Hepatocyte (in vitro differentiated cells): ENCODE results near the gene OR52H1. TPM values are rescaled to one million over a fixed set of nuclear protein-coding genes. Genes with fewer than 3 reads are reported as not detected.

Experiments
- DNase-seq: peaks from one replicate; pipeline ENCODE4 v3.0.0-alpha.2; 2016; ENCODE audit warnings: low spot score
- H2AFZ ChIP-seq: fragments of 200-600 bp; sonication (generic); 2 replicates; pipeline ENCODE4 v1.6.0; 2016; ENCODE audit warnings: antibody characterized with exemption, mild to moderate bottlenecking
- H3K27ac ChIP-seq: fragments of 200-600 bp; sonication (generic); 2 replicates; pipeline ENCODE4 v1.5.1; 2016; ENCODE audit warnings: mild to moderate bottlenecking
- H3K27me3 ChIP-seq: fragments of 200-600 bp; sonication (generic); 2 replicates; pipeline ENCODE4 v1.6.1; 2016
- H3K36me3 ChIP-seq: fragments of 200-600 bp; sonication (generic); replicated peaks from 2 replicates; pipeline ENCODE4 v1.5.1; 2016; ENCODE audit warnings: low read depth; ENCODE audit not compliant: insufficient read depth
- H3K4me1 ChIP-seq: fragments of 200-600 bp; sonication (generic); 2 replicates; pipeline ENCODE4 v1.5.1; 2016; ENCODE audit warnings: mild to moderate bottlenecking, moderate library complexity; ENCODE audit not compliant: insufficient read depth
- H3K4me2 ChIP-seq: fragments of 200-600 bp; sonication (generic); 2 replicates; pipeline ENCODE4 v1.6.0; 2016
- H3K4me3 ChIP-seq: fragments of 200-600 bp; sonication (generic); 2 replicates; pipeline ENCODE4 v1.5.1; 2016; ENCODE audit warnings: mild to moderate bottlenecking
- H3K79me2 ChIP-seq: fragments of 200-600 bp; sonication (generic); 2 replicates; pipeline ENCODE4 v1.6.0; 2017; ENCODE audit warnings: mild to moderate bottlenecking
- H3K9me2 ChIP-seq: fragments of 200-600 bp; sonication (generic); replicated peaks from 2 replicates; pipeline ENCODE4 v1.6.0; 2017; ENCODE audit warnings: mild to moderate bottlenecking; ENCODE audit not compliant: insufficient read depth
- H3K9me3 ChIP-seq: fragments of 200-600 bp; sonication (generic); 2 replicates; pipeline ENCODE4 v1.5.1; 2016; ENCODE audit warnings: low read depth, mild to moderate bottlenecking
- H4K20me1 ChIP-seq: fragments of 200-600 bp; sonication (generic); 2 replicates; pipeline ENCODE4 v1.6.0; 2016; ENCODE audit warnings: mild to moderate bottlenecking; ENCODE audit not compliant: insufficient read depth, poor library complexity, severe bottlenecking
- EZH2 ChIP-seq: fragments of 200-600 bp; sonication (generic); IDR thresholded peaks from 2 replicates; pipeline ENCODE4 v1.6.1; 2016; ENCODE audit warnings: antibody characterized with exemption, mild to moderate bottlenecking, borderline replicate concordance
- EZH2phosphoT487 ChIP-seq: fragments of 200-600 bp; sonication (generic); IDR thresholded peaks from one replicate; pipeline ENCODE4 v1.6.1; 2018; ENCODE audit warnings: antibody characterized with exemption, mild to moderate bottlenecking, low read depth, moderate library complexity; ENCODE audit not compliant: unreplicated experiment, severe bottlenecking
- WGBS: methylation state at CpG from one replicate; pipeline ENCODE4 v1.1.6; 2016; ENCODE audit warnings: low lambda C conversion rate; ENCODE audit errors: missing lambda C conversion rate; 5-methylcytosine and 5-hydroxymethylcytosine counted together
- polyA plus RNA-seq: library from polyadenylated mRNA; unstranded; fragments of >200 nt; fragmentation: Nextera tagmentation; extraction: Ambion mirVana; gene quantifications from 2 replicates; pipeline ENCODE4 v1.2.1, GENCODE V29; 2016
- total RNA-seq: library from RNA; depleted of rRNA; stranded (reverse); fragments of >200 nt; gene quantifications from 2 replicates; pipeline ENCODE4 v1.2.3, GENCODE V29; 2014
- TF ChIP-seq, protein P1 (sequence below): fragments of 200-600 bp; sonication (generic); IDR thresholded peaks from 2 replicates; pipeline ENCODE4 v1.5.1; 2016; ENCODE audit warnings: antibody characterized with exemption, mild to moderate bottlenecking; ENCODE audit not compliant: poor library complexity

The OR52H1 gene
- total and polyA plus RNA-seq, 2 experiments from 2014 or later, result not detected

DNA sequence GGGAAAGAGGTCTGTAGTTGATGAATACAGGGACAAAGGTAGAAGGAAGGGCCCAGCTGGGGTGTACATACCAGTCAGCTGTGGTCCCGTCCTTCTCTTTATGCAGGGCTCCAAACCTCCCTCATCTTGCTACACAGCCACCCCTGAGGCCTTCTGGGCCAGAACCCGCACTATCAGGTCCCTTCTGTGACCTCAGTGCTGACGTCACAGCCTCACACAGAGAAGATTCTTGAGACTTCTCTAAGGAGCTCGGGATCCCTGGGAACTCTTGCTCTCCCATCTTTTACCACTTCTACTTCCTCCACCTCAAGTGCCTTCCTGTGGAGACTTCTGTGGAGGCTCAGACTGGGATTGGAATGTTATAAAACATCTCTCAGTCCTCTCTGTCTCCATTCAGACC lies 38.5 kb downstream of the OR52H1 start, which contains the start of gene UBQLN3:
TSS of gene UBQLN3 (minus strand) at position 155 of the 400 bp plus-strand sequence. CDS start 399 bp downstream, outside the sequence.
- Histone ChIP-seq H3K4me3 (no peak within 1 kb of the TSS), H3K4me1 (no peaks in the 10 kb centered on the region), H3K9me2 (no peaks in the 10 kb centered on the region), H2AFZ (no peak within 1 kb of the TSS), H3K27ac (no peak within 1 kb of the TSS), H3K9me3 (no peaks in the 10 kb centered on the region), H4K20me1 (no peaks in the 10 kb centered on the region), H3K27me3 (no peaks in the 10 kb centered on the region), H3K36me3 (no peaks in the 10 kb centered on the region), H3K4me2 (no peak within 1 kb of the TSS), H3K79me2 (no peaks in the 10 kb centered on the region)
- TF ChIP-seq, protein P1, sequence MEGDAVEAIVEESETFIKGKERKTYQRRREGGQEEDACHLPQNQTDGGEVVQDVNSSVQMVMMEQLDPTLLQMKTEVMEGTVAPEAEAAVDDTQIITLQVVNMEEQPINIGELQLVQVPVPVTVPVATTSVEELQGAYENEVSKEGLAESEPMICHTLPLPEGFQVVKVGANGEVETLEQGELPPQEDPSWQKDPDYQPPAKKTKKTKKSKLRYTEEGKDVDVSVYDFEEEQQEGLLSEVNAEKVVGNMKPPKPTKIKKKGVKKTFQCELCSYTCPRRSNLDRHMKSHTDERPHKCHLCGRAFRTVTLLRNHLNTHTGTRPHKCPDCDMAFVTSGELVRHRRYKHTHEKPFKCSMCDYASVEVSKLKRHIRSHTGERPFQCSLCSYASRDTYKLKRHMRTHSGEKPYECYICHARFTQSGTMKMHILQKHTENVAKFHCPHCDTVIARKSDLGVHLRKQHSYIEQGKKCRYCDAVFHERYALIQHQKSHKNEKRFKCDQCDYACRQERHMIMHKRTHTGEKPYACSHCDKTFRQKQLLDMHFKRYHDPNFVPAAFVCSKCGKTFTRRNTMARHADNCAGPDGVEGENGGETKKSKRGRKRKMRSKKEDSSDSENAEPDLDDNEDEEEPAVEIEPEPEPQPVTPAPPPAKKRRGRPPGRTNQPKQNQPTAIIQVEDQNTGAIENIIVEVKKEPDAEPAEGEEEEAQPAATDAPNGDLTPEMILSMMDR, result no peak
- no peak for TF ChIP-seq EZH2phosphoT487
- TF ChIP-seq EZH2, result no peak
- WGBS, result 85% methylated on average over 4 of the region's 4 CpGs
- DNase-seq, result no peak

DNA sequence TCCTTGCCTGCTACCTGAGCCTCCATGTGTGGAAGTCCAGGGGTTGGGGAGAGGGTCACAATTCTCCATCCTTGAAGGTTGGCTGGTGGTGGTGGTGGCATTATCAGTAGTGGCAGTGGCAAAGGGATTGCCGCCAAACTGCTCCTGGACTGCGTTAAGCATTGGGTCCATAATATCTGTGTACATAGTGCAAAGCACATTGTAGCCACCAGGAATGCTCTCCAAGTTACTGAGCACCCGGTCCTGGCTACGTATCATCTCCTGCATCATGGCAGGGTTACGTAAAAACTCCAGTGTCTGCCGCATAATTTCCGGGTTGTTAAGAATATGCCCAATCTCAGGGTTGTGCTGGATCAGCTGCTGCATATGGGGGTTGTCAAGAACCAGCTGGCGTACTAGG lies 39.7 kb downstream of the OR52H1 start:
- Histone ChIP-seq H3K4me3 (no peak overlapping the region), H2AFZ (no peak overlapping the region), H3K27me3 (no peaks in the 10 kb centered on the region), H3K4me1 (no peaks in the 10 kb centered on the region), H3K36me3 (no peaks in the 10 kb centered on the region), H4K20me1 (no peaks in the 10 kb centered on the region), H3K27ac (no peak overlapping the region), H3K9me3 (no peaks in the 10 kb centered on the region), H3K4me2 (no peak overlapping the region), H3K79me2 (no peaks in the 10 kb centered on the region), H3K9me2 (no peaks in the 10 kb centered on the region)
- 96% methylated on average over 8 of the region's 8 CpGs for WGBS
- DNase-seq, result no peak
- TF ChIP-seq EZH2phosphoT487, result no peak
- TF ChIP-seq EZH2, result no peak
- TF ChIP-seq, protein P1, result no peak

DNA sequence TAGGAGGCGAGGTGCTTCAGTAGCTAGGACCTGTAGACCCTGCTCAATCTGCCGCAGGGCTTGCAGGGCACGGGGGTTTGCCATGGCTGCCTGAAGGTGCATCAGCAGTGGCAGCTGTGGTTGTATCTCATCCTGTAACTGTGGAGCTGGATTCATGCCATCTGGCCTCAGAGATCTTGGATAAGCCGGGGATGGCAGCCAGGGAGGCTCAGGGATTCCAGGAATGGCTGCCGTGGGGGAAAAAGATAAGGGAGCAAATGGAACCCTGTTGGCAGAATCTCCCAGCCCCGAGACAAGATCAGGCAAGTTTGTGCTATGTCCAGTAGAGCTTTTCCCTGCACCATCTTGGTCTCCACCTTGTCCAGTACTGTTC lies 40.4 kb downstream of the OR52H1 start:
- no peaks in the 10 kb centered on the region for H3K27me3 ChIP-seq
- no peak overlapping the region for H3K4me2 ChIP-seq
- H3K27ac ChIP-seq, result no peak overlapping the region
- H4K20me1 ChIP-seq, result no peaks in the 10 kb centered on the region
- WGBS, result 85% methylated on average over 6 of the region's 6 CpGs
- no peak overlapping the region for H2AFZ ChIP-seq
- no peaks in the 10 kb centered on the region for H3K36me3 ChIP-seq
- no peaks in the 10 kb centered on the region for H3K79me2 ChIP-seq
- H3K9me3 ChIP-seq, result no peaks in the 10 kb centered on the region
- TF ChIP-seq EZH2phosphoT487 (no peak), EZH2 (no peak)
- TF ChIP-seq, protein P1, result no peak
- no peak for DNase-seq
- H3K9me2 ChIP-seq, result no peaks in the 10 kb centered on the region
- H3K4me3 ChIP-seq, result no peak overlapping the region
- H3K4me1 ChIP-seq, result no peaks in the 10 kb centered on the region
